DND-41 (cell line): Measurements from ENCODE around the gene HIGD1C.

ENCODE experiments used
- ATAC-seq: fragments of 200-7000 bp; cut with Tn5 transposase; 3 replicates; pipeline ENCODE4 v1.9.1; 2021; ENCODE audit warnings: low read depth; ENCODE audit not compliant: insufficient read depth
- DNase-seq: peaks from one replicate; pipeline ENCODE4 v3.0.0-alpha.2; 2020
- H2AFZ ChIP-seq: 2 replicates; pipeline ENCODE4 v1.6.0; 2012; ENCODE audit warnings: low read depth, low read length
- H3K27ac ChIP-seq: 2 replicates; pipeline ENCODE4 v1.5.1; 2012; ENCODE audit warnings: low read length, inconsistent platforms
- H3K27me3 ChIP-seq: fragments of 200-600 bp; sonication (generic); 2 replicates; pipeline ENCODE4 v1.6.0; 2012; ENCODE audit warnings: low read length, mild to moderate bottlenecking, inconsistent platforms; ENCODE audit not compliant: insufficient read depth, poor library complexity
- H3K36me3 ChIP-seq: 2 replicates; pipeline ENCODE4 v1.5.1; 2012; ENCODE audit warnings: low read length, inconsistent platforms; ENCODE audit not compliant: insufficient read depth
- H3K4me1 ChIP-seq: 2 replicates; pipeline ENCODE4 v1.5.1; 2012; ENCODE audit warnings: mild to moderate bottlenecking, low read length; ENCODE audit not compliant: insufficient read depth
- H3K4me2 ChIP-seq: 2 replicates; pipeline ENCODE4 v1.6.0; 2012; ENCODE audit warnings: mild to moderate bottlenecking, moderate library complexity, low read length, inconsistent platforms; ENCODE audit not compliant: insufficient read depth
- H3K4me3 ChIP-seq, 2 experiments: fragments of 200-600 bp in 1 of 2; shearing (Covaris generic) in 1 of 2; 2 replicates each; pipeline ENCODE4 v1.5.1; 2012 to 2016; ENCODE audit warnings: inconsistent platforms in 2 of 2, low read length in 2 of 2, mild to moderate bottlenecking in 2 of 2, low read depth in 1 of 2, moderate library complexity in 1 of 2
- H3K79me2 ChIP-seq: 2 replicates; pipeline ENCODE4 v1.6.0; 2012; ENCODE audit warnings: low read length, inconsistent platforms; ENCODE audit not compliant: insufficient read depth
- H3K9ac ChIP-seq: 2 replicates; pipeline ENCODE4 v1.6.0; 2012; ENCODE audit warnings: low read depth, mild to moderate bottlenecking, inconsistent platforms, low read length, moderate library complexity
- H3K9me3 ChIP-seq: 2 replicates; pipeline ENCODE4 v1.5.1; 2012; ENCODE audit warnings: low read length, moderate library complexity, mild to moderate bottlenecking, inconsistent platforms; ENCODE audit not compliant: insufficient read depth, severe bottlenecking
- H4K20me1 ChIP-seq: 2 replicates; pipeline ENCODE4 v1.6.0; 2012; ENCODE audit warnings: low read length; ENCODE audit not compliant: insufficient read depth
- EZH2 ChIP-seq: IDR thresholded peaks from 3 replicates; pipeline ENCODE4 v1.6.1; 2012; ENCODE audit warnings: borderline replicate concordance, low read depth, mild to moderate bottlenecking, moderate library complexity, low read length, inconsistent platforms; ENCODE audit not compliant: severe bottlenecking
- TF ChIP-seq, protein P1 (sequence below): IDR thresholded peaks from 2 replicates; pipeline ENCODE4 v1.5.1; 2012; ENCODE audit warnings: borderline replicate concordance, low read length, moderate library complexity, mild to moderate bottlenecking; ENCODE audit not compliant: poor library complexity, severe bottlenecking; ENCODE audit errors: extremely low read depth

HIGD1C gene

DNA sequence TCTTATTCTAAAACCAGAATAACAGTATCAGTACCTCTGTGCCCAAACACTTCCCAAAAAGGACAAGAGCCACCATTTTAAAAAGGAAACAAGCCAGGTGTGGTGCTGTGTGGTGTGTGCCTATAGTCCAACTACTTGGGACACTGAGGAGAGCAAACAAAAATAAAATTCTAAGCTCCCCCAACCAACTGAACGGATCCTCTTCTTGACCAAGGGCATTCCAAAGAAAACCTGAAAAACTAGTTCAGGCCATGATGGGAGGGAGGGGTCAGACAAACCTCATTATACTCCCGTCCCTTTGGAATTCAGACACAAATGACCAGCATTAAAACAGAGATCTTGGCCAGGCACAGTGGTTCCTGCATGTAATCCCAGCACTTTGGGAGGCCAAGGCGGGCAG lies 53.3 kb downstream of the HIGD1C start:
- ATAC-seq (no peak), DNase-seq (no peak)
- Histone ChIP-seq H3K4me2 (no peak overlapping the region), H4K20me1 (peaks cover 7% of the 10 kb centered on the region; the same call in 1 of the 2 replicates), H3K9ac (no peak overlapping the region), H3K4me1 (peaks cover 10% of the 10 kb centered on the region), H3K27ac (no peak overlapping the region), H3K36me3 (peaks cover 65% of the 10 kb centered on the region), H3K9me3 (no peaks in the 10 kb centered on the region), H3K27me3 (no peaks in the 10 kb centered on the region), H3K4me3 (no peak overlapping the region), H2AFZ (no peak overlapping the region), H3K79me2 (peaks cover 41% of the 10 kb centered on the region)
- TF ChIP-seq, protein P1, sequence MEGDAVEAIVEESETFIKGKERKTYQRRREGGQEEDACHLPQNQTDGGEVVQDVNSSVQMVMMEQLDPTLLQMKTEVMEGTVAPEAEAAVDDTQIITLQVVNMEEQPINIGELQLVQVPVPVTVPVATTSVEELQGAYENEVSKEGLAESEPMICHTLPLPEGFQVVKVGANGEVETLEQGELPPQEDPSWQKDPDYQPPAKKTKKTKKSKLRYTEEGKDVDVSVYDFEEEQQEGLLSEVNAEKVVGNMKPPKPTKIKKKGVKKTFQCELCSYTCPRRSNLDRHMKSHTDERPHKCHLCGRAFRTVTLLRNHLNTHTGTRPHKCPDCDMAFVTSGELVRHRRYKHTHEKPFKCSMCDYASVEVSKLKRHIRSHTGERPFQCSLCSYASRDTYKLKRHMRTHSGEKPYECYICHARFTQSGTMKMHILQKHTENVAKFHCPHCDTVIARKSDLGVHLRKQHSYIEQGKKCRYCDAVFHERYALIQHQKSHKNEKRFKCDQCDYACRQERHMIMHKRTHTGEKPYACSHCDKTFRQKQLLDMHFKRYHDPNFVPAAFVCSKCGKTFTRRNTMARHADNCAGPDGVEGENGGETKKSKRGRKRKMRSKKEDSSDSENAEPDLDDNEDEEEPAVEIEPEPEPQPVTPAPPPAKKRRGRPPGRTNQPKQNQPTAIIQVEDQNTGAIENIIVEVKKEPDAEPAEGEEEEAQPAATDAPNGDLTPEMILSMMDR: no peak
- TF ChIP-seq EZH2: no peak

DNA sequence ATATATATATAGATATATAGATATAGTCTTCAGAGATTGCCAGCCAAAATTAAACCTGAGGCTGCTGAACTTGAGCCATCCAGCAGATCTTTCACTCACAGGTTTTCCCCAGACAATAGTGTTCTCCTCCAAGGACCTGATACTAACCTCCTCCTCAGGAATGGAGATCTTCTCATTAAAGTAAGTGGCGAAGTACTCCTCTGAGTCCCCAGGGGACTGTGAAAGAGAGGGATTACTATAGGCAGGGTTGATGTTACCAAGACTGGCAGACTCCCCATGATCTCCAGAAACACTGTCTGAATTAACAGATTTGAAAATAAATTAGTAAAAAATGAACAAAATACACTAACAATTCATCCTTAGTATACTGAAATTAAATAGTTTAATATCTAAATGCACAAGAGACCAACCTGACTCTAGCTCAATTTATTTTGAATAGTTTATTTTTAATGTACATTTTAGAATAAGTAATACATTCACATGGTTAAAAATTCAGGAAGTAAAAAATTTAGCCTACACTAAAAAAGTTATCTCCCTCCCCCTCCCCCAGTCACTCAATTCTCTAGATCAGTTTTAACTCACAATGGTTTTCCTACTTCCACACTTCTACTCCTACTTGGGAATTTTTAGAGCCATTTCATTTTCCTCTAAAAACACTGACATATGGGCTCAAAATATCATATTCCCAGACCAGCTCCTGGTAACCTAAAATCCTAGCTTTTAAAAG lies 56.1 kb downstream of the HIGD1C start:
- Histone ChIP-seq H3K4me1 (peaks cover 10% of the 10 kb centered on the region), H4K20me1 (peaks cover 19% of the 10 kb centered on the region; the same call in 1 of the 2 replicates), H3K4me2 (no peak overlapping the region), H3K27me3 (no peaks in the 10 kb centered on the region), H3K79me2 (peaks cover 64% of the 10 kb centered on the region), H3K27ac (peak overlapping the region; percentile 45; the same call in 1 of the 2 replicates), H3K36me3 (peaks cover 44% of the 10 kb centered on the region), H3K4me3 (no peak overlapping the region), H3K9ac (peak overlapping the region; percentile 21; the same call in 1 of the 2 replicates), H2AFZ (no peak overlapping the region), H3K9me3 (no peaks in the 10 kb centered on the region)
- no peak for DNase-seq
- no peak for ATAC-seq
- TF ChIP-seq, protein P1: no peak
- no peak for TF ChIP-seq EZH2

DNA sequence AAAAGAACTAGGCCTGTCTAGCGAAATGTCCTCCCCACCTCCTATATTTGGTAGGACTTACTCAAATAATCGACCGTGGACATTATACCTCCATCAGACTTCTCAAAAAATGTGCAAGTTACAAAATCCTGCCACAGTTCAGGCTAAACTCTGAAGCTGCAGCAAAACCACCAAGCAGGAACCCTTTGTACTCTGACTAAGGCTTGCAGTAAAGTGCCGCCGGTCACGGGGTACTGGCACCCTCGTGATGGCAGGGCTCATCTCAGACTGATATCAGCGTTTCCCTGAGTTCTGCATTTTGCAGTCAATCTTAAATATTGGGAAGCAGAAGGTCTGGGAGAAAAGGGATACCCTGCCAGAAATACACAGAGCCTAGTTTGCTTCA lies 56.7 kb downstream of the HIGD1C start:
- H3K4me2 ChIP-seq: 0 out of 2 replicates have a peak overlapping the region, but pooled peaks have one; percentile 34
- H3K4me3 ChIP-seq: no peak overlapping the region
- peak; percentile 100 for ATAC-seq
- TF ChIP-seq, protein P1: no peak
- no peak for TF ChIP-seq EZH2
- no peak overlapping the region for H2AFZ ChIP-seq
- H3K9ac ChIP-seq: peak overlapping the region; percentile 21; the same call in 1 of the 2 replicates
- peaks cover 10% of the 10 kb centered on the region for H3K4me1 ChIP-seq
- no peaks in the 10 kb centered on the region for H3K9me3 ChIP-seq
- peak; percentile 74 for DNase-seq
- peaks cover 19% of the 10 kb centered on the region; the same call in 1 of the 2 replicates for H4K20me1 ChIP-seq
- H3K79me2 ChIP-seq: peaks cover 68% of the 10 kb centered on the region
- peaks cover 44% of the 10 kb centered on the region for H3K36me3 ChIP-seq
- peak overlapping the region; percentile 45 for H3K27ac ChIP-seq
- H3K27me3 ChIP-seq: no peaks in the 10 kb centered on the region
